BE2C (cell line): Measurements from ENCODE around the gene TTLL11.

Source experiments
- DNase-seq: peaks from one replicate; pipeline ENCODE4 v3.0.0-alpha.2; 2020
- H3K27me3 ChIP-seq: fragments of 250-450 bp; sonication (Bioruptor Pico); 2 replicates; pipeline ENCODE4 v1.5.1; 2020; ENCODE audit warnings: mild to moderate bottlenecking
- H3K36me3 ChIP-seq: fragments of 250-450 bp; sonication (Bioruptor Pico); 2 replicates; pipeline ENCODE4 v1.5.1; 2020; ENCODE audit warnings: mild to moderate bottlenecking
- H3K4me1 ChIP-seq: fragments of 250-450 bp; sonication (Bioruptor Pico); 2 replicates; pipeline ENCODE4 v1.5.1; 2020
- H3K4me3 ChIP-seq: 2 replicates; pipeline ENCODE4 v1.5.1; 2011; ENCODE audit warnings: low read depth, low read length
- H3K9me3 ChIP-seq: fragments of 250-450 bp; sonication (Bioruptor Pico); 2 replicates; pipeline ENCODE4 v1.5.1; 2020
- TF ChIP-seq, protein P1 (sequence below): IDR thresholded peaks from 2 replicates; pipeline ENCODE4 v1.5.1; 2012; ENCODE audit warnings: mild to moderate bottlenecking, low read depth, low read length

Gene TTLL11

DNA sequence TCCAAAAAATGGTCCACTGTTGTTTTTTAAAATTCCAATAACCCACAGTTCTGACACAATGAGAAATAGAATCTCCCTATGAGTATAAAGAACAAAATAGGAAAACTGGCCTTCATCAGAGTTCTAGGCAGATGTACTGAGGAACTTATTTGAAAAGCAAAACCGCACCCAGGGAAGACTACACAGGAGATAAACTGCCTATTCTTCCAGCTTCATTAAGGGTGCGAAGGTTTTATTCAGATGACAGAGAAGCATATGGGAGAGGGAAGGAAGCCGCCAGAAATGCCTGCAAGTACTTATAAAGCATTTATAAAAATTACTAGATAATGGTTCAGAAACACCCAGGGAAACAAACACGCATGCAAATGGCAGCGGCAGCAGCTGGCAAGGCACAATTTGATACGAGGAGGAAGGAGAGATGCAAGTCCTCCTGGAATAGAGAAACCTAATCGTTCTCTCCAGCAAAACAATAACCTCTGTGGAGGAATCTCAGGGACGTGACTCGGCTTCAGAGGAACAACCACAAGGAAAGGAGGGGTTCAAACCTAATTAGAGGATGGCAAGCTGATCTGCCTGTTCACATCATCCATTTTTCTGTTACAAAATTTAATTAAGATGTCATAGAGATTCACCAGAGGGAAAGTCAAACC, 9.0 kb downstream of the TTLL11 start:
- no peak for DNase-seq
- H3K27me3 ChIP-seq, result no peaks in the 10 kb centered on the region
- H3K4me1 ChIP-seq, result 0 out of 2 replicates have a peak, but pooled peaks cover 3% of the 10 kb centered on the region
- TF ChIP-seq, protein P1, sequence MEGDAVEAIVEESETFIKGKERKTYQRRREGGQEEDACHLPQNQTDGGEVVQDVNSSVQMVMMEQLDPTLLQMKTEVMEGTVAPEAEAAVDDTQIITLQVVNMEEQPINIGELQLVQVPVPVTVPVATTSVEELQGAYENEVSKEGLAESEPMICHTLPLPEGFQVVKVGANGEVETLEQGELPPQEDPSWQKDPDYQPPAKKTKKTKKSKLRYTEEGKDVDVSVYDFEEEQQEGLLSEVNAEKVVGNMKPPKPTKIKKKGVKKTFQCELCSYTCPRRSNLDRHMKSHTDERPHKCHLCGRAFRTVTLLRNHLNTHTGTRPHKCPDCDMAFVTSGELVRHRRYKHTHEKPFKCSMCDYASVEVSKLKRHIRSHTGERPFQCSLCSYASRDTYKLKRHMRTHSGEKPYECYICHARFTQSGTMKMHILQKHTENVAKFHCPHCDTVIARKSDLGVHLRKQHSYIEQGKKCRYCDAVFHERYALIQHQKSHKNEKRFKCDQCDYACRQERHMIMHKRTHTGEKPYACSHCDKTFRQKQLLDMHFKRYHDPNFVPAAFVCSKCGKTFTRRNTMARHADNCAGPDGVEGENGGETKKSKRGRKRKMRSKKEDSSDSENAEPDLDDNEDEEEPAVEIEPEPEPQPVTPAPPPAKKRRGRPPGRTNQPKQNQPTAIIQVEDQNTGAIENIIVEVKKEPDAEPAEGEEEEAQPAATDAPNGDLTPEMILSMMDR, result no peak
- H3K9me3 ChIP-seq, result no peaks in the 10 kb centered on the region
- H3K4me3 ChIP-seq, result no peak overlapping the region
- no peaks in the 10 kb centered on the region; the same call in 1 of the 2 replicates for H3K36me3 ChIP-seq

DNA sequence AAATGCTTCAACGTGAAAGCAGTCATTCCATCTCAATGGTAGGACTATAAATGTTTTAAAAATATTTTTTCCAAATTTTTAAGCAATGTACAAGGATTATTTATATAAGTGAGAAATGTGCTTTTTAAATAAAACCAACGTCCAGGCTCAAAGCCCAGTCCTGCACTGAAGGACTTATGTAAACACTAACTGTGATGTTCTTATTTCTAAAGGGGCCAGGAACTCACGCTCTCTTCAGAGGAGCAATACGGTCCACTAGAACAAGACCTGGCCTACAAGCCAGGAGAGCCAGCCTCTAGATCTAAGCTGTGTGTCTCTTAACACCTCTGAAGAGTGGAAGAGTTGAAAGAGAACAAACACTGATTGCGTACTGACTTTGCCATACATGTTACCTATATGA, 12.1 kb downstream of the TTLL11 start:
- no peak for DNase-seq
- TF ChIP-seq, protein P1, result no peak
- Histone ChIP-seq H3K27me3 (no peaks in the 10 kb centered on the region; the same call in 1 of the 2 replicates), H3K4me3 (no peak overlapping the region), H3K9me3 (no peaks in the 10 kb centered on the region), H3K4me1 (0 out of 2 replicates have a peak, but pooled peaks cover 3% of the 10 kb centered on the region), H3K36me3 (no peaks in the 10 kb centered on the region; the same call in 1 of the 2 replicates)

DNA sequence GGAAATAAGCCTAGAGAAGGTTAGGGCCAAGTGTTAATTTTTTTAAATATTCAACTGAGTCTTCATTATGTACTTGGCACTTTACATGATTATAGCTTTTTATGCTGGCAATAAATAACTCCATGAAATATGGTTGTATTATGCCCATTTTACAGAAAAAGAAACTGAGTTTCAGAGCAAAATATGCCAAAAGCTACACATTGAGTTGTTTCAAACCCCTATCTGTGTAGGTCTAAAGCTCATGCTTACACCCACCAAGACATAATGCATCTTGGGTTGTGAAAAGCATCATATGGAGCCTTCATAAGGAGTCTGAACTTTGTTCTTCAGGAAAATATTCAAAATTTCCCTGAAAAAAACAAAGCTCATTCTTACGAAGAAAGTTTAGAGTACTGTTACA, 14.6 kb downstream of the TTLL11 start:
- TF ChIP-seq, protein P1, result no peak
- Histone ChIP-seq H3K4me3 (no peak overlapping the region), H3K36me3 (no peaks in the 10 kb centered on the region; the same call in 1 of the 2 replicates), H3K9me3 (no peaks in the 10 kb centered on the region), H3K4me1 (no peaks in the 10 kb centered on the region), H3K27me3 (no peaks in the 10 kb centered on the region; the same call in 1 of the 2 replicates)
- no peak for DNase-seq

DNA sequence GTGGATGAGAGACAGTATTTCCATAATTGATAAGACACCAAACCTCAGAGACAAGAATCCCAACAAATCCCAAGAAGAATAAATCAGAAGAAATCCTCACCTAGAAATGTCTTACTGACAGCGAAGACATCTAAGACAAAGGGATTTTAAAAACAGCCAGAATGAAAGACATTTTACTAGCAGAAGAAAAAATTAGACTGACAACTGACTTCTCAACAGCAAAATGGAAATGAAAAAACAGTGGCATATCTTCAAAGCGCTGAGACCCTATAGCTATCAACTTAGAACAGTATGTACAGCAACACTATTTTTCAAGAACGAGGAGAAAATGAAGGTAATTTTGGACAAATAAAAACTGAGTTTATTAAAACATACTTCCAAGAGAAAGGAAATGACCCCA, 16.3 kb downstream of the TTLL11 start:
- DNase-seq, result no peak
- Histone ChIP-seq H3K27me3 (no peaks in the 10 kb centered on the region; the same call in 1 of the 2 replicates), H3K36me3 (no peaks in the 10 kb centered on the region; the same call in 1 of the 2 replicates), H3K4me3 (no peak overlapping the region), H3K9me3 (no peaks in the 10 kb centered on the region), H3K4me1 (no peaks in the 10 kb centered on the region)
- TF ChIP-seq, protein P1, result no peak

DNA sequence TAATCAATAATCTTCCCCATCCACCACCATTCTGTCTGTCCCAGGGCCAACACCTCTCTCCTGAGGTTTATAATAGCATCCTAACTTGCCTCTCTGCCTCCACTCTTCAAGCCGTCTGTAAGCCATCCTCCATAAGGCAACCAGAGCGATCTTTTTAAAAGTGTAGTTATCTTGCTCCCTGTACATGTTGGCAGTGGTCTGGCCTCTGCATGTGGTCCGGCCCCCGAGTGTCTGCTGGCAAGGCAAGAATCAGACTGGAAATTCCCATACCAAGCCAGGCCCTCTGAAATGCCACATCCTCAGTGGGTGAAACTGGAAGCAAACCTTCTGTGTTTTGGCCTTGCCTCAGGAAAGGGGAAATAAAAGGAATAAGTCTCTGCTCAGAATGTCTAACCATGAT, 17.0 kb downstream of the TTLL11 start:
- no peaks in the 10 kb centered on the region for H3K36me3 ChIP-seq
- no peaks in the 10 kb centered on the region for H3K9me3 ChIP-seq
- DNase-seq, result no peak
- no peak overlapping the region for H3K4me3 ChIP-seq
- no peaks in the 10 kb centered on the region for H3K4me1 ChIP-seq
- no peaks in the 10 kb centered on the region; the same call in 1 of the 2 replicates for H3K27me3 ChIP-seq
- TF ChIP-seq, protein P1, result no peak
